Measurements from ENCODE around the gene SFXN5.

- TF ChIP-seq TAF1 (IDR thresholded peaks at IDR 0.05; ENCODE audit: borderline replicate concordance, insufficient read depth, low read length) (no peak), POLR2AphosphoS5 (IDR thresholded peaks at IDR 0.05; ENCODE audit: low read depth, low read length) (no peak), SIN3A (IDR thresholded peaks at IDR 0.05; ENCODE audit: borderline replicate concordance, insufficient read depth, low read length) (no peak)
Observed at GRCh38 chr2:73077424-73077795, 5.9 kb upstream of the SFXN5 start.

Measured in PFSK-1 (cell line).